ENCODE measurements around the gene TLCD5.

Gene TLCD5

DNA sequence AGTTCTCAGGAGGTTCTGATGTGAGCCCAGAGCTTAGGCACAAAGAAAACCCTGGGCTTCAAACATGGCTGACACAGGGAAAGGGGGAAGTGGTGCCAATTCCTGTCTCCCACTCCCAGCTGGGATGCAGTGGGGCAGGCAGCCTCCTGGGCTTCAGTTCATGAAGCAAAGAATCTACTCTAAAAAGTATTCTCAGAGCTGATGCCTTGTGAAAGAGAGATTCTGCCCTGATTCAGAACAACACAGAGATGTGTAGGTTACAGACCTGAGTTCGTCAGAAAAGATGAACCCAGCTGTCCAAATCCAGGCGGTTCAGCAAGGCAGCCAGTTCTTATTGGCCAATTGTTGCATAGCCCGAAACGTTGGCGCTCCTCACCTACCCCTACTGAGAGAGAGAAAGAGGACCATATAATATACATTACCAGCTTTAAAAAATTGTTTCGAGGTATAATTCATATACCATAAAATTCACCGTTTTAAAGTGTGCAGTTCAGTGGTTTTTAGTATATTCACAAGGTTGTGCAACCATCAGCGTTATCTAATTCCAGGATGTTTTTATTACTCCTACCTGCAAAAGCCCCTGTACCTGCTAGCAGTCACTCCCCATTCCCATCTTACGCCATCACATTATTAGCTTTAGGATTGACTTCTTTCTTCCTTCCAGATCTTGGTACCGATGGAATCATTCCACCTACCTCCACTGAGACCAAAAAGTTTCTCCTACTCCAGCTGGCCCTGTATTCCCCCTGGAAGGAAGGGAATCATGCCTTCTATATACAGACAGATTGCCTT is 7.2 kb upstream of the TLCD5 start:
- Histone ChIP-seq H3K4me1 (ENCODE audit: insufficient read depth, low read length) (no peaks in the 10 kb centered on the region), H3K4me3 (ENCODE audit: low read length) (no peak overlapping the region), H3K27me3 (ENCODE audit: insufficient read depth, low read length) (peaks cover 15% of the 10 kb centered on the region), H2AFZ (ENCODE audit: low read depth, low read length) (no peak overlapping the region), H3K36me3 (ENCODE audit: insufficient read depth, low read length) (no peaks in the 10 kb centered on the region), H3K9me3 (ENCODE audit: low read length) (no peaks in the 10 kb centered on the region)

DNA sequence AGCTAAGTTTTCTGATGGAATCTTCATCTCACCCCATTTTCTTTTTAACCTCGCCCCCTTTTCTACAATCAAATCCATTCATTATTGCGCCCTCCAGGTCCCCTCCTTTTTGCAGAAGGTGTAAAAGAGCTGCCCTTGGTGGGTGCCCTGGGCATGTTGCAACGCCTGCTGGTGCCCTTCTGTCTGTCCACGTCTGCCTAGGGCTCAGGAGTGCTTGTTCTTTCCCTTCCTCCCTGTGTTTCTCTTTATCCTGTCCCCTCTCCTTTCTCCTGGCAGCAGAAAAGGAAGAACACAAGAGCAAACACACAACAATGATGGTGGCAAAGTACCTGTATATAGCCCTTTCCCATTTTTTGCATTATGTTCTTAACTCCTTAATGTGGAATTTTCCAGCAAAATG is 6.2 kb upstream of the TLCD5 start:
- Histone ChIP-seq H3K4me1 (ENCODE audit: insufficient read depth, low read length) (no peaks in the 10 kb centered on the region), H3K27me3 (ENCODE audit: insufficient read depth, low read length) (peaks cover 19% of the 10 kb centered on the region), H3K9me3 (ENCODE audit: low read length) (no peaks in the 10 kb centered on the region), H3K36me3 (ENCODE audit: insufficient read depth, low read length) (no peaks in the 10 kb centered on the region), H2AFZ (ENCODE audit: low read depth, low read length) (no peak overlapping the region), H3K4me3 (ENCODE audit: low read length) (no peak overlapping the region)

DNA sequence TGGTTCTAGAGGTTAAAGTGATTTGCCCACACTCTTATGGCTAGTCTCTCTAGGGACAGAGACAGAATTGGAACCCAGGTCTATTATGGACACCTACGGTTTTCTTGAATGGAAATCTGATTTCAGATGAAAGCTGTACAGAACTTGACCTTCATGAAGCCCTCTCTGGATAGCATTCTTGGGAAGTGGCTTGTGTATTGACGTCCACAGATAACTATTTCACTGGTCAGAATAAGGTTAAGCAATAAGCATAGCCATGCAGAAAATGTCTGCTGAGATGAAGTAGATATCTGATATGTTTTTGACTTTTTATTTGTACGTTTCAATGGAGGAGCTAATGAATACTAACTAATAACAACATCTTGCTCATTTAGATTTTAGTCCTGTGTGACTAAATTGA is 1.1 kb downstream of the TLCD5 start:
- H3K36me3 ChIP-seq (ENCODE audit: insufficient read depth, low read length) = peaks cover 19% of the 10 kb centered on the region
- H3K27me3 ChIP-seq (ENCODE audit: insufficient read depth, low read length) = peaks cover 8% of the 10 kb centered on the region
- H2AFZ ChIP-seq (ENCODE audit: low read depth, low read length) = no peak overlapping the region
- H3K4me3 ChIP-seq (ENCODE audit: low read length) = peak overlapping the region; percentile 91
- peaks cover 17% of the 10 kb centered on the region for H3K4me1 ChIP-seq (ENCODE audit: insufficient read depth, low read length)
- no peaks in the 10 kb centered on the region for H3K9me3 ChIP-seq (ENCODE audit: low read length)

DNA sequence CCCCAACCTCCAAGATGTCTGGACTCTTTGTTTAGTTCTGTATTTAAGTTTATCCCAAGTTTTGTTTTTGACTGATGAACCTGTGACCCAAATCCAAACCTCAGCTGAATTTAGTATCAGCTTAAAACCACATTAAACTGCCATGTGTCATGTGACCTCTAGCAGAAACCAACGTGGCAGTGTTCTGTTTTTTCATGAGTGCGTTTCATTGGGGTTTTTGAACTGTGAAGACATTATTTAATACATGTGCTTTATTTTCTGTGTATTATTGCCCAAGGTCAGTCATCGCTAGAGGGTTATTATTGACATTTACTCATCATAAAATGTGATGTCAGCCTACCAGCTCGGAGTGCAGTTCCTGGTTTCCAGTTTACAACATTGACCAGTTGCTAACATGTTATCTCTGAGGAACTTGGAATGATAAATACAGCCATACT is 1.8 kb downstream of the TLCD5 start:
- Histone ChIP-seq H3K27me3 (ENCODE audit: insufficient read depth, low read length) (peaks cover 8% of the 10 kb centered on the region), H3K36me3 (ENCODE audit: insufficient read depth, low read length) (peaks cover 24% of the 10 kb centered on the region), H3K4me1 (ENCODE audit: insufficient read depth, low read length) (peaks cover 17% of the 10 kb centered on the region), H2AFZ (ENCODE audit: low read depth, low read length) (no peak overlapping the region), H3K4me3 (ENCODE audit: low read length) (no peak overlapping the region), H3K9me3 (ENCODE audit: low read length) (no peaks in the 10 kb centered on the region)

DNA sequence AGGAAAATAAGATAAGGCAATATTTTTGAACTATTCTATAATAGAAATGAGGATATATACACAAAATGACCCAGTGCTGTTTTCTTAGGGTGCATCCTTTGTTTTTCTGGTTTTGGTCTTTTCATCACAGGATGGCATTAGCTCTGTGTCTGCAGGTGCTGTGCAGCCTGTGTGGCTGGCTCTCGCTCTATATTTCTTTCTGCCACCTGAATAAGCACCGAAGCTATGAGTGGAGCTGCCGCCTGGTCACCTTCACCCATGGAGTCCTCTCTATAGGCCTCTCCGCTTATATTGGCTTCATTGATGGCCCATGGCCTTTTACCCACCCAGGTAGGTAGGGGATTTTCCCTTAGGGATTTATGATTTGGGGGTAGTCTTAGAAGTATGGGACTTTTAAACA is 2.2 kb downstream of the TLCD5 start:
- peaks cover 8% of the 10 kb centered on the region for H3K27me3 ChIP-seq (ENCODE audit: insufficient read depth, low read length)
- H2AFZ ChIP-seq (ENCODE audit: low read depth, low read length) = no peak overlapping the region
- H3K4me1 ChIP-seq (ENCODE audit: insufficient read depth, low read length) = peaks cover 17% of the 10 kb centered on the region
- H3K9me3 ChIP-seq (ENCODE audit: low read length) = no peaks in the 10 kb centered on the region
- no peak overlapping the region for H3K4me3 ChIP-seq (ENCODE audit: low read length)
- peaks cover 24% of the 10 kb centered on the region for H3K36me3 ChIP-seq (ENCODE audit: insufficient read depth, low read length)

GRCh38 chr11:120329556-120329955 is 4.5 kb downstream of the TLCD5 start:
- no peak overlapping the region for H3K4me3 ChIP-seq (ENCODE audit: low read length)
- H2AFZ ChIP-seq (ENCODE audit: low read depth, low read length) = no peak overlapping the region
- H3K36me3 ChIP-seq (ENCODE audit: insufficient read depth, low read length) = peaks cover 24% of the 10 kb centered on the region
- H3K27me3 ChIP-seq (ENCODE audit: insufficient read depth, low read length) = no peaks in the 10 kb centered on the region
- peaks cover 15% of the 10 kb centered on the region for H3K4me1 ChIP-seq (ENCODE audit: insufficient read depth, low read length)
- H3K9me3 ChIP-seq (ENCODE audit: low read length) = no peaks in the 10 kb centered on the region

- Histone ChIP-seq H3K4me3 (ENCODE audit: low read length) (no peak overlapping the region), H3K4me1 (ENCODE audit: insufficient read depth, low read length) (peaks cover 14% of the 10 kb centered on the region), H2AFZ (ENCODE audit: low read depth, low read length) (no peak overlapping the region), H3K27me3 (ENCODE audit: insufficient read depth, low read length) (no peaks in the 10 kb centered on the region), H3K36me3 (ENCODE audit: insufficient read depth, low read length) (peaks cover 24% of the 10 kb centered on the region), H3K9me3 (ENCODE audit: low read length) (no peaks in the 10 kb centered on the region)
Observed at GRCh38 chr11:120330045-120330444, 4.9 kb downstream of the TLCD5 start.

DNA sequence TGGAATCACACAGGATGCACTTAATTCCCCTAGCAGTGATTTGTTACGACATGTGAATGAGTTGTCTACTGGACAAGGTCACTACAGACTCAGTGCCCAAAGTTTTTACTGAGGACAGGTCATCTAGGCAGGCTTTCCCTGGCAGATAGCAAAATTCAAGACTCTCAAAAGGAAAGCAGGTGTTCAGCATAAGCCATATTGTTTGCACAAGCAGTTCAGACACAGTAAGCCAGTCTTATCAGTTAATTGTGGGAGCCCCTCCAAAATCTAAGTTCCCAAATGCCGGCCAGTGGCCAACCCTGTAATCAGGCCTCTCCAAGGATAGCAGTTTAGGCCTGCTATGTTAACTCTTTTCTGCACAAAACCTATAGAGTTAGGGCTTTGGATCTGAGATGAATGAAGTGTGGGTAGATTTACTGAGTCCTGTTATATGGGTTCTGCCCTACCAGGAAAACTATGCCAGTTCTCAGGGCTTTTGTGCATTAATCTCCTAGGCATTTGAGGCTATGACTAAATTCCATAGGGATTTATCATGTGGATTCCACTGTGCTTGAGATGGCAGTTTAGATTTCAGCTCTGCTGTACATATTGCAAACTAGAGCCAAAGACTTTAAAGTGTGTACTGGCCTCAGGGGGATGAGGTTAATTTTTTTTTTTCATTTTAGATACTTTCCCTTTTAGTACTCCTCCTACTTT is 6.3 kb downstream of the TLCD5 start:
- Histone ChIP-seq H3K27me3 (ENCODE audit: insufficient read depth, low read length) (no peaks in the 10 kb centered on the region), H3K9me3 (ENCODE audit: low read length) (no peaks in the 10 kb centered on the region), H3K36me3 (ENCODE audit: insufficient read depth, low read length) (peaks cover 24% of the 10 kb centered on the region), H2AFZ (ENCODE audit: low read depth, low read length) (no peak overlapping the region), H3K4me1 (ENCODE audit: insufficient read depth, low read length) (peaks cover 9% of the 10 kb centered on the region), H3K4me3 (ENCODE audit: low read length) (no peak overlapping the region)

DNA sequence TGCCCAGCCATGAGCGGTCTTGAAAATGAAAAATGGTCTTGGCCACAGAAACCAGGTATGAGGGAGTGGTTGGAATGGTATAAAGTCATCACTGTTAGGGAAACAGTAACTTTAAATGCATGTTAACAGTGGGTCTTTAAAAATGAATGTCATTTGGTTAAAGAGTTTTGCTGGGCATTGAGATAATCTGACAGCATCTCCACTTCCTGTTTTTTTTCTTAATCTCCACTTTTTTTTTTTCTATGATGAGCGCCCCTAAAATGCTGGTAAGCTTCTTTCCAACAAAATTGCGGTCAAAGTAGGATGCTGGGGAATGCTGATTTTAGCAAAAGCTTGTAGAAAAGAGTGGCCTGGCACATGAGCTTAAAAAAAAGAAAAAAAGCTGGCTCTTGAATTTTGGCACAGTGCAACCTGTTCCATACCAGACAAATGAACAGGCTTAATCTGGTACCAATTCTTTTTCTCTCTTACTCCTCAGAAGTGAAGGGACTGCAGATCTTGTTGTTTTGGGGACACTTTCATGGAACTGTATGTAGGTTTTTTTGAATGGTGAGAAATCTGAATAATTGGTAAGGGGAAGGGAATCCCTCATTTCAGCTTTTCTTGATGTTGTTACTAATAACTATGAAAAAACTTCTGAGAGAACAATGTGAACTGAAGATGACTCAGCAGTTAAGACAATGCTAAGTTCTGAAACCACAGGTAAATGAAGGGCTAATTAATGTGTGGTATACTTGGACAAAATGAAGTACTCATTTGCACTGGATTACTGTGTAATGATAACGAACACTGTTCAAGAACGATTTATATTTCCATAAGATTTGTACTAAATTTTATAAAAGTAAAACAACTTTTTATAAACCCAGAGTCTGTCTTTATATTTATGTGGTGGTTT is 8.0 kb downstream of the TLCD5 start:
- no peak overlapping the region for H2AFZ ChIP-seq (ENCODE audit: low read depth, low read length)
- peaks cover 5% of the 10 kb centered on the region for H3K4me1 ChIP-seq (ENCODE audit: insufficient read depth, low read length)
- H3K4me3 ChIP-seq (ENCODE audit: low read length) = no peak overlapping the region
- H3K36me3 ChIP-seq (ENCODE audit: insufficient read depth, low read length) = peaks cover 24% of the 10 kb centered on the region
- no peaks in the 10 kb centered on the region for H3K9me3 ChIP-seq (ENCODE audit: low read length)
- H3K27me3 ChIP-seq (ENCODE audit: insufficient read depth, low read length) = no peaks in the 10 kb centered on the region

GRCh38 chr11:120333801-120334200 is 8.7 kb downstream of the TLCD5 start:
- no peak overlapping the region for H3K4me3 ChIP-seq (ENCODE audit: low read length)
- peaks cover 24% of the 10 kb centered on the region for H3K36me3 ChIP-seq (ENCODE audit: insufficient read depth, low read length)

GRCh38 chr11:120334332-120334731 is 9.2 kb downstream of the TLCD5 start:
- Histone ChIP-seq H3K27me3 (ENCODE audit: insufficient read depth, low read length) (no peaks in the 10 kb centered on the region), H2AFZ (ENCODE audit: low read depth, low read length) (no peak overlapping the region), H3K36me3 (ENCODE audit: insufficient read depth, low read length) (peaks cover 24% of the 10 kb centered on the region), H3K4me1 (ENCODE audit: insufficient read depth, low read length) (peaks cover 14% of the 10 kb centered on the region), H3K4me3 (ENCODE audit: low read length) (no peak overlapping the region), H3K9me3 (ENCODE audit: low read length) (no peaks in the 10 kb centered on the region)

More at GRCh38 chr11:120333801-120334200, 8.7 kb downstream of the TLCD5 start:
- Histone ChIP-seq H3K9me3 (ENCODE audit: low read length) (no peaks in the 10 kb centered on the region), H2AFZ (ENCODE audit: low read depth, low read length) (no peak overlapping the region), H3K27me3 (ENCODE audit: insufficient read depth, low read length) (no peaks in the 10 kb centered on the region), H3K4me1 (ENCODE audit: insufficient read depth, low read length) (peaks cover 9% of the 10 kb centered on the region)

DNA sequence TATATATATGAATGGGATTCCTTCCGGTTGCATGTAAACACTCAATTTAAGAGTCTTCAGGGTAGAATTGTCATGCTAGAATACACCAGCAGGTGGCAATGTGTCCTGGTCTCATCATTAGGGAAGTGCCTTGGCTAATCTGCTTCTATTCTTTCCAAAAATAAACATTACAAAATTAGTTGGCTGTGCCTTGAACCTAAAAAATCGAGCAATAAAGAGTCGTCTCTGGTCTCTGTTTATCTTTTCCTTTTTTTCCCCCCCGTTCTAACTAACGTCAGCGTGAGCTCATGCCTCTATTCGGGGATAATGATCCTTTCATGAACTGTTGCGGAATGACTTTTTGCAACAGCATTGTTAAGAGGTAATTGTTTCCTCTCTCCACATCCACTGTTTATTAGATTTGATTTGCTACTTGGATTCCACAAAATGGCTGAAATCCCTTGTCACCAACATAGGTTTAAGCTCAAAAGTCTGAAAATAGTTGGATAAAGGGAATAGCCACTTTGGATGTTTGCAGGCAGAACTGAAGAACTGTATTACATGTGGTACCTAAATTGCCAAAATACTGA is 9.9 kb downstream of the TLCD5 start:
- H3K4me3 ChIP-seq (ENCODE audit: low read length) = peak overlapping the region; percentile 95
- peaks cover 21% of the 10 kb centered on the region for H3K4me1 ChIP-seq (ENCODE audit: insufficient read depth, low read length)

More for the DNA sequence above, 9.9 kb downstream of the TLCD5 start:
- H2AFZ ChIP-seq (ENCODE audit: low read depth, low read length) = peak overlapping the region; percentile 90
- H3K9me3 ChIP-seq (ENCODE audit: low read length) = no peaks in the 10 kb centered on the region
- peaks cover 18% of the 10 kb centered on the region for H3K36me3 ChIP-seq (ENCODE audit: insufficient read depth, low read length)
- no peaks in the 10 kb centered on the region for H3K27me3 ChIP-seq (ENCODE audit: insufficient read depth, low read length)

Measured in neuron (in vitro differentiated cells).